HG03565 (cell line): ENCODE data around the gene NAP1L1.
A peak's percentile ranks its signal among the peaks of the same experiment; 100 is the strongest.

Source experiments
- ATAC-seq: cut with Tn5 transposase; IDR thresholded peaks from one replicate; pipeline ENCODE4 v1.9.1; 2021; ENCODE audit warnings: mild to moderate bottlenecking, moderate library complexity; ENCODE audit not compliant: unreplicated experiment

Gene NAP1L1

GRCh38 chr12:76041406-76041805 is 43.1 kb downstream of the NAP1L1 start:
- no peak for ATAC-seq

- ATAC-seq: no peak
Measured at GRCh38 chr12:76040461-76040860, 44.0 kb downstream of the NAP1L1 start.

GRCh38 chr12:76038176-76038575 is 46.3 kb downstream of the NAP1L1 start:
- no peak for ATAC-seq

- peak; percentile 65 for ATAC-seq
Measured at GRCh38 chr12:76037130-76038103, 47.1 kb downstream of the NAP1L1 start.

- ATAC-seq: no peak
Measured at GRCh38 chr12:76035045-76035444, 49.4 kb downstream of the NAP1L1 start.

- no peak for ATAC-seq
Measured at GRCh38 chr12:76033081-76034011, 51.1 kb downstream of the NAP1L1 start.

GRCh38 chr12:76032043-76032981 is 52.2 kb downstream of the NAP1L1 start:
- peak; percentile 17 for ATAC-seq

- ATAC-seq: peak; percentile 76
Measured at GRCh38 chr12:76031414-76032042, 53.0 kb downstream of the NAP1L1 start, which contains the start of gene PHLDA1. PHLDA1 (minus strand) TSS chr12:76031776.

GRCh38 chr12:76031081-76031413 is 53.4 kb downstream of the NAP1L1 start:
- peak; percentile 7 for ATAC-seq

GRCh38 chr12:76030341-76031080 is 54.0 kb downstream of the NAP1L1 start:
- peak; percentile 1 for ATAC-seq

GRCh38 chr12:76029982-76030340 is 54.5 kb downstream of the NAP1L1 start:
- no peak for ATAC-seq

- ATAC-seq: no peak
Measured at GRCh38 chr12:76028571-76029277, 55.8 kb downstream of the NAP1L1 start.

GRCh38 chr12:76026643-76027063 is 57.8 kb downstream of the NAP1L1 start:
- no peak for ATAC-seq

GRCh38 chr12:76025601-76026575 is 58.6 kb downstream of the NAP1L1 start:
- ATAC-seq: no peak

- no peak for ATAC-seq
Measured at GRCh38 chr12:76024942-76025600, 59.4 kb downstream of the NAP1L1 start.

- no peak for ATAC-seq
Measured at GRCh38 chr12:76024102-76024781, 60.2 kb downstream of the NAP1L1 start.
